RWPE1 (cell line): ENCODE measurements around the gene USP22.
A peak's percentile ranks its signal among the peaks of the same experiment; 100 is the strongest.

ENCODE experiments used
- CTCF ChIA-PET: fragments of 350-600 bp; sonication (Branson Sonifier 250); formaldehyde crosslinking; extraction: SDS; loops from one replicate; lab custom pipeline; 2021; lab: Yijun Ruan, JAX
- POLR2A ChIA-PET: fragments of 400-600 bp; formaldehyde crosslinking; extraction: SDS; loops from one replicate; lab custom pipeline; 2020; ENCODE audit warnings: antibody characterized with exemption; ENCODE audit not compliant: low non-redundant PET; lab: Yijun Ruan, JAX
- DNase-seq: peaks from one replicate; pipeline ENCODE4 v3.0.0; 2012; ENCODE audit warnings: low spot score
- H3K27ac ChIP-seq: fragments of 450-650 bp; 2 replicates; pipeline ENCODE4 v1.5.1; 2017
- CTCF ChIP-seq: fragments of 450-650 bp; conservative IDR thresholded peaks from 2 replicates; pipeline ENCODE4 v1.5.1; 2017; ENCODE audit warnings: low read depth, mild to moderate bottlenecking

The USP22 gene

GRCh38 chr17:21030375-21030774, 12.4 kb downstream of the USP22 start:
- ChIA-PET CTCF (no interaction called here), POLR2A (no interaction called here)
- no peak overlapping the region; the same call in 1 of the 2 replicates for H3K27ac ChIP-seq
- DNase-seq: no peak
- TF ChIP-seq CTCF: no peak

- H3K27ac ChIP-seq: no peak overlapping the region
- POLR2A ChIA-PET: no interaction called here
- TF ChIP-seq CTCF: no peak
Measured at GRCh38 chr17:21029515-21029914, 13.3 kb downstream of the USP22 start.

GRCh38 chr17:21029036-21029435, 13.8 kb downstream of the USP22 start:
- TF ChIP-seq CTCF: no peak
- ChIA-PET POLR2A (no interaction called here), CTCF (no interaction called here)
- DNase-seq: peak; percentile 68
- peak overlapping the region; percentile 59 for H3K27ac ChIP-seq

More at GRCh38 chr17:21029515-21029914, 13.3 kb downstream of the USP22 start:
- CTCF ChIA-PET: no interaction called here
- DNase-seq: no peak

- H3K27ac ChIP-seq: peak overlapping the region; percentile 59
- CTCF ChIA-PET: no interaction called here
- no peak for TF ChIP-seq CTCF
- DNase-seq: no peak
- POLR2A ChIA-PET: no interaction called here
Measured at GRCh38 chr17:21028192-21028591, 14.6 kb downstream of the USP22 start.

- DNase-seq: no peak
- CTCF ChIA-PET: no interaction called here
- POLR2A ChIA-PET: no interaction called here
- H3K27ac ChIP-seq: no peak overlapping the region
- TF ChIP-seq CTCF: no peak
Measured at GRCh38 chr17:21027031-21027430, 15.8 kb downstream of the USP22 start.

- POLR2A ChIA-PET: no interaction called here
- no peak for DNase-seq
- CTCF ChIA-PET: no interaction called here
Measured at GRCh38 chr17:21025451-21025850, 17.4 kb downstream of the USP22 start.

More at GRCh38 chr17:21025451-21025850, 17.4 kb downstream of the USP22 start:
- H3K27ac ChIP-seq: no peak overlapping the region
- TF ChIP-seq CTCF: no peak
